Mammary epithelial cell (primary cell): Measurements from ENCODE around the gene RPS5.

ENCODE experiments used
- CTCF ChIP-seq, 2 donors: IDR thresholded peaks in 1 of 2; conservative IDR thresholded peaks in 1 of 2; 2 replicates each; pipeline ENCODE4 v1.5.1; 2011 to 2012; ENCODE audit warnings: inconsistent platforms in 2 of 2, low read length in 2 of 2, mild to moderate bottlenecking in 2 of 2, control low read depth in 1 of 2, low read depth in 1 of 2; ENCODE audit not compliant: insufficient read depth in 1 of 2; ENCODE audit errors: extremely low read depth in 1 of 2
- EZH2 ChIP-seq: IDR thresholded peaks from 2 replicates; pipeline ENCODE4 v1.6.1; 2012; ENCODE audit warnings: low read length, inconsistent platforms, borderline replicate concordance

GRCh38 chr19:58374200-58374599 is 12.9 kb upstream of the RPS5 start:
- TF ChIP-seq EZH2 (no peak), CTCF (conservative IDR thresholded peaks at IDR 0.05 in 1 of 2, IDR thresholded peaks at IDR 0.05 in 1 of 2; ENCODE audit: extremely low read depth in 1 of 2, insufficient read depth in 1 of 2, low read depth in 1 of 2, low read length in 2 of 2) (no peak)
